Spleen (tissue), 7 donors: ENCODE results near the gene KHK.
A peak's percentile ranks its signal among the peaks of the same experiment; 100 is the strongest.

Experiments
- CTCF ChIP-seq, 11 experiments: fragments of 200-600 bp in 7 of 11; fragments of 450-650 bp in 4 of 11; sonication (generic) in 4 of 11; IDR thresholded peaks in 8 of 11; conservative IDR thresholded peaks in 3 of 11; 1 replicate in 7 of 11; 2 replicates in 4 of 11; pipeline versions ENCODE4 v1.4.0 to v1.8.0; 2016 to 2021; ENCODE audit warnings: antibody characterized with exemption in 11 of 11, inconsistent platforms in 4 of 11, mild to moderate bottlenecking in 1 of 11
- POLR2AphosphoS5 ChIP-seq, 3 donors: sonication (generic); formaldehyde crosslinking; IDR thresholded peaks; one replicate each; pipeline ENCODE4 v1.5.1; 2017; ENCODE audit warnings: antibody characterized with exemption in 3 of 3
- donor health status: DM: no; HTN: no; CAD: no; lungs with moderate emphysema.
- donor health status: DM: no; HTN: no; CAD: no.
- donor health status: DM: no; HTN: no; CAD: no.

DNA sequence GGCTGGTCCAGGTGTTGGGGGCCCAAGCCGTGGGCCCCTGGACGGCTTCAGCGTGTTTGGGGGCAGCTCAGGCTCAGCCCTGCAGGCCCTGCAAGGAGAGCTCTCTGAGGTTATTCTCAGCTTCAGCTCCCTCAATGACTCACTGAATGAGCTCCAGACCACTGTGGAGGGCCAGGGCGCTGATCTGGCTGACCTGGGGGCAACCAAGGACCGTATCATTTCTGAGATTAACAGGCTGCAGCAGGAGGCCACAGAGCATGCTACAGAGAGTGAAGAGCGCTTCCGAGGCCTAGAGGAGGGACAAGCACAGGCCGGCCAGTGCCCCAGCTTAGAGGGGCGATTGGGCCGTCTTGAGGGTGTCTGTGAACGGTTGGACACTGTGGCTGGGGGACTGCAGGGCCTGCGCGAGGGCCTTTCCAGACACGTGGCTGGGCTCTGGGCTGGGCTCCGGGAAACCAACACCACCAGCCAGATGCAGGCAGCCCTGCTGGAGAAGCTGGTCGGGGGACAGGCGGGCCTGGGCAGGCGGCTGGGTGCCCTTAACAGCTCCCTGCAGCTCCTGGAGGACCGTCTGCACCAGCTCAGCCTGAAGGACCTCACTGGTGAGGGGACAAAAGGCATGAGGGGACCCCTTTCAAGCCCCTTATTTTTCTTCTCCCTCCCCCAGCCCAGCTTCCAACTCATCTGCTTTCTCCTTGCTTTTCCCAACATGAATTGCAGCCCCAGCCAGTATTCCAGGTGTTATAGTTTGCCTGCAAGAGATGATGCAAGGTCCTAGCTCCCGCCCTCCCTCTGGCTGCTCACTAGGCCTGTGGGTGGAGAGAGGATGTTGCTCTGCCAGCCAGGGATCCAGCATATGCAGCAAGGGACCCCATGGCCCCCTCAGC, 2.9 kb upstream of the KHK start:
- no peak for TF ChIP-seq CTCF (IDR thresholded peaks at IDR 0.05 in 8 of 11, conservative IDR thresholded peaks at IDR 0.05 in 3 of 11)
- peak in 1 of 3 donors; percentile 24 for TF ChIP-seq POLR2AphosphoS5 (IDR thresholded peaks at IDR 0.05)
